Activated CD4-positive, alpha-beta memory T cell treated with anti-CD3 and anti-CD28 coated beads for 36 hours (primary cell): ENCODE results near the gene UTP15. TPM values are rescaled to one million over a fixed set of nuclear protein-coding genes. Genes with fewer than 3 reads are reported as not detected.

Experiments used
- CTCF ChIA-PET: fragments of 350-600 bp; sonication (Branson Sonifier 250); formaldehyde crosslinking; loops from one replicate; lab custom pipeline; 2021; ENCODE audit warnings: antibody characterized with exemption, inconsistent platforms; lab: Charles Lee
- POLR2A ChIA-PET: fragments of 350-600 bp; sonication (Branson Sonifier 250); formaldehyde crosslinking; loops from one replicate; lab custom pipeline; 2021; ENCODE audit warnings: antibody characterized with exemption; lab: Charles Lee
- DNase-seq: peaks from one replicate; pipeline ENCODE4 v3.0.0-alpha.2; 2020
- H3K27ac Mint-ChIP-seq: one replicate; pipeline ENCODE4 v1.8.0; 2021; ENCODE audit warnings: mixed read lengths
- H3K27me3 Mint-ChIP-seq: one replicate; pipeline ENCODE4 v1.8.0; 2021; ENCODE audit warnings: mixed read lengths
- H3K36me3 Mint-ChIP-seq: one replicate; pipeline ENCODE4 v1.8.0; 2021; ENCODE audit warnings: mixed read lengths
- H3K4me1 Mint-ChIP-seq: one replicate; pipeline ENCODE4 v1.8.0; 2021; ENCODE audit warnings: low read depth, mixed read lengths
- H3K4me3 Mint-ChIP-seq: one replicate; pipeline ENCODE4 v1.8.0; 2021; ENCODE audit warnings: mild to moderate bottlenecking, mixed read lengths
- H3K9me3 Mint-ChIP-seq: one replicate; pipeline ENCODE4 v1.8.0; 2021; ENCODE audit warnings: mixed read lengths
- intact Hi-C: fragments of 100-400 bp; cut with micrococcal nuclease; formaldehyde crosslinking; loops from one replicate; pipeline ENCODE4 v1.15.1; 2023
- total RNA-seq, 2 experiments: library from RNA; stranded (reverse); gene quantifications; one replicate each; pipeline ENCODE4 v1.2.3, GENCODE V29; 2021

UTP15 gene
- total RNA-seq, 2 experiments from 2014 or later, result 29.7 to 33.1 TPM

GRCh38 chr5:73625944-73626811 is 60.6 kb downstream of the UTP15 start, which contains the start of gene ARHGEF28:
Gene ARHGEF28, plus strand, starts transcription at chr5:73626196. Its CDS starts 58,656 bp downstream, at chr5:73684852.
- H3K4me1 Mint-ChIP-seq, result peaks cover 2% of the 10 kb centered on the region
- DNase-seq, result peak; percentile 35
- no peaks in the 10 kb centered on the region for H3K9me3 Mint-ChIP-seq
- no peaks in the 10 kb centered on the region for H3K36me3 Mint-ChIP-seq
- intact Hi-C loops, result no loop called here
- peak within 1 kb of the TSS; percentile 45 for H3K4me3 Mint-ChIP-seq
- ChIA-PET POLR2A (no interaction called here), CTCF (interaction anchor here (0.7 to 1.3 kb wide), 2 partner anchors 29 to 35 kb away, joined by 3 to 4 read pairs; no protein-coding TSS in a partner anchor)
- no peak within 1 kb of the TSS for H3K27ac Mint-ChIP-seq
- peaks cover 46% of the 10 kb centered on the region for H3K27me3 Mint-ChIP-seq

GRCh38 chr5:73626814-73627313 is 61.3 kb downstream of the UTP15 start:
- H3K27me3 Mint-ChIP-seq, result peaks cover 41% of the 10 kb centered on the region
- H3K9me3 Mint-ChIP-seq, result no peaks in the 10 kb centered on the region
- DNase-seq, result no peak
- ChIA-PET POLR2A (no interaction called here), CTCF (interaction anchor here (0.7 to 1.3 kb wide), 2 partner anchors 30 to 165 kb away, joined by 3 to 4 read pairs; no protein-coding TSS in a partner anchor)
- H3K4me1 Mint-ChIP-seq, result peaks cover 2% of the 10 kb centered on the region
- no peaks in the 10 kb centered on the region for H3K36me3 Mint-ChIP-seq
- no peak overlapping the region for H3K4me3 Mint-ChIP-seq
- intact Hi-C loops, result no loop called here
- H3K27ac Mint-ChIP-seq, result no peak overlapping the region

- no peak overlapping the region for H3K4me3 Mint-ChIP-seq
- peaks cover 2% of the 10 kb centered on the region for H3K4me1 Mint-ChIP-seq
- H3K9me3 Mint-ChIP-seq, result no peaks in the 10 kb centered on the region
- ChIA-PET CTCF (interaction anchor here (1.2 kb wide), 1 partner anchor 11 kb away, joined by 3 read pairs; no protein-coding TSS in a partner anchor), POLR2A (no interaction called here)
- H3K27ac Mint-ChIP-seq, result no peak overlapping the region
- intact Hi-C loops, result no loop called here
- H3K36me3 Mint-ChIP-seq, result no peaks in the 10 kb centered on the region
- H3K27me3 Mint-ChIP-seq, result peaks cover 37% of the 10 kb centered on the region
- no peak for DNase-seq
Measured at GRCh38 chr5:73629456-73629855, 63.9 kb downstream of the UTP15 start.

GRCh38 chr5:73630765-73631164 is 65.2 kb downstream of the UTP15 start:
- Mint-ChIP-seq H3K36me3 (no peaks in the 10 kb centered on the region), H3K27me3 (peaks cover 33% of the 10 kb centered on the region)
- CTCF ChIA-PET, result interaction anchor here (1.2 kb wide), 1 partner anchor 10 kb away, joined by 3 read pairs; no protein-coding TSS in a partner anchor

GRCh38 chr5:73631500-73631899 is 66.0 kb downstream of the UTP15 start:
- CTCF ChIA-PET, result no interaction called here
- H3K9me3 Mint-ChIP-seq, result no peaks in the 10 kb centered on the region
- no peak overlapping the region for H3K27ac Mint-ChIP-seq
- no peaks in the 10 kb centered on the region for H3K4me1 Mint-ChIP-seq
- no peaks in the 10 kb centered on the region for H3K36me3 Mint-ChIP-seq
- no peak for DNase-seq
- POLR2A ChIA-PET, result no interaction called here
- H3K4me3 Mint-ChIP-seq, result no peak overlapping the region
- intact Hi-C loops, result no loop called here
- peaks cover 32% of the 10 kb centered on the region for H3K27me3 Mint-ChIP-seq

More at GRCh38 chr5:73630765-73631164, 65.2 kb downstream of the UTP15 start:
- intact Hi-C loops, result no loop called here
- Mint-ChIP-seq H3K4me1 (no peaks in the 10 kb centered on the region), H3K9me3 (no peaks in the 10 kb centered on the region), H3K27ac (no peak overlapping the region), H3K4me3 (no peak overlapping the region)
- POLR2A ChIA-PET, result no interaction called here
- DNase-seq, result no peak

Other genes with a start within 250 kb of the UTP15 start
- gene FOXD1, start 117.0 kb upstream of the UTP15 start, total RNA-seq, result under 1 TPM; 0.38 to 0.46 TPM
- gene BTF3, start 67.3 kb upstream of the UTP15 start, total RNA-seq, result 100 to 1,000 TPM; 936 to 944 TPM
- gene ANKRA2, start 104 bp upstream of the UTP15 start, total RNA-seq, result 10 to 100 TPM; 19.1 to 21.0 TPM
- gene ARHGEF28, start 60.5 kb downstream of the UTP15 start, total RNA-seq, result under 1 TPM; 0.05 to 0.12 TPM